GM12801 (cell line): ENCODE data around the gene SSTR5.

Experiments
- CTCF ChIP-seq: IDR thresholded peaks from one replicate; pipeline ENCODE4 v1.5.1; 2011; ENCODE audit warnings: control low read depth; ENCODE audit not compliant: insufficient read length; ENCODE audit errors: extremely low read depth

Gene SSTR5

GRCh38 chr16:1052721-1053120 is 19.8 kb upstream of the SSTR5 start:
- TF ChIP-seq CTCF, result no peak

- TF ChIP-seq CTCF, result no peak
Measured at GRCh38 chr16:1053121-1053521, 19.4 kb upstream of the SSTR5 start.

- TF ChIP-seq CTCF, result no peak
Measured at GRCh38 chr16:1053700-1054368, 18.7 kb upstream of the SSTR5 start.

GRCh38 chr16:1054660-1055556 is 17.6 kb upstream of the SSTR5 start:
- TF ChIP-seq CTCF, result no peak

- TF ChIP-seq CTCF, result no peak
Measured at GRCh38 chr16:1055557-1055924, 17.0 kb upstream of the SSTR5 start.

GRCh38 chr16:1056196-1056595 is 16.4 kb upstream of the SSTR5 start:
- TF ChIP-seq CTCF, result no peak

- TF ChIP-seq CTCF, result no peak
Measured at GRCh38 chr16:1057252-1057932, 15.2 kb upstream of the SSTR5 start.
